ENCODE data around the gene SLC35F2.

GRCh38 chr11:107751082-107751481, 107.5 kb downstream of the SLC35F2 start:
- TF ChIP-seq CTCF (IDR thresholded peaks at IDR 0.05) = no peak
- no peak for TF ChIP-seq POLR2A (IDR thresholded peaks at IDR 0.05)
